Upper lobe of right lung (tissue), 1 donor: ENCODE measurements around the gene ATP6AP2. TPM values are rescaled to one million over a fixed set of nuclear protein-coding genes. Genes with fewer than 3 reads are reported as not detected.

Source experiments
- ATAC-seq: fragments of 200-7000 bp; cut with Tn5 transposase; one replicate; pipeline ENCODE4 v1.9.1; 2020; ENCODE audit warnings: mild to moderate bottlenecking, moderate library complexity
- DNase-seq: peaks from one replicate; pipeline ENCODE4 v3.0.0-alpha.2; 2020
- H3K27ac ChIP-seq: fragments of 200-600 bp; one replicate; pipeline ENCODE4 v1.8.0; 2022
- H3K27me3 ChIP-seq: fragments of 200-600 bp; one replicate; pipeline ENCODE4 v1.8.0; 2022; ENCODE audit warnings: mild to moderate bottlenecking
- H3K36me3 ChIP-seq: fragments of 200-600 bp; one replicate; pipeline ENCODE4 v1.8.0; 2022
- H3K4me1 ChIP-seq: fragments of 200-600 bp; one replicate; pipeline ENCODE4 v1.8.0; 2022
- H3K4me3 ChIP-seq: fragments of 200-600 bp; one replicate; pipeline ENCODE4 v1.8.0; 2022; ENCODE audit warnings: mild to moderate bottlenecking
- H3K9me3 ChIP-seq: fragments of 200-600 bp; one replicate; pipeline ENCODE4 v1.8.0; 2022
- CTCF ChIP-seq: fragments of 200-600 bp; IDR thresholded peaks from one replicate; pipeline ENCODE4 v1.8.0; 2022; ENCODE audit warnings: antibody characterized with exemption
- intact Hi-C: fragments of 100-400 bp; cut with DNase I; formaldehyde crosslinking; loops from one replicate; pipeline ENCODE4 v1.11.0; 2022
- total RNA-seq: library from RNA; stranded (reverse); fragmentation: NEBNext Ultra II Directional; extraction: Animal tissue kit (Norgen Biotek cat#: 25700); gene quantifications from one replicate; pipeline ENCODE4 v1.2.1, GENCODE V29; 2021
- donor health status: DM: no; HTN: yes; CAD: no; lungs with severe emphysema.

Gene ATP6AP2
- total RNA-seq, 1 donor from 2014 or later = 130 TPM

DNA sequence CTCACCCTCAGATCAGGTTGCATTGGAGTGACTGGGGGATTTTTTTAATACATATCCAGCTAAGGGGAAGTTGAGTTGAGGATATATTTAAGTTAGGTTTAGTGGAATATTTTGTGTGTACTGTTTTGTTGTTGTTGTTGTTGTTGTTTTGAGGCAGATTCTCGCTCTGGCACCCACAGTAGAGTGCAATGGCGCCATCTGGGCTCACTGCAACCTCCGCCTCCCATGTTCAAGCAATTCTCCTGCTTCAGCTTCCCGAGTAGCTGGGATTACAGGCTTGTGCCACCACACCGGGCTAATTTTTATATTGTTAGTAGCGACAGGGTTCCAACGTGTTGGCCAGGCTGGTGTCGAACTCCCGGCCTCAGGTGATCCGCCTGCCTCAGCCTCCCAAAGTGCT is 38.6 kb upstream of the ATP6AP2 start:
- ATAC-seq (no peak), DNase-seq (no peak)
- no peaks in the 10 kb centered on the region for H3K27me3 ChIP-seq
- no peaks in the 10 kb centered on the region for H3K9me3 ChIP-seq
- intact Hi-C loops = no loop called here
- H3K4me3 ChIP-seq = no peak overlapping the region
- H3K27ac ChIP-seq = no peak overlapping the region
- no peaks in the 10 kb centered on the region for H3K4me1 ChIP-seq
- no peaks in the 10 kb centered on the region for H3K36me3 ChIP-seq
- no peak for TF ChIP-seq CTCF

DNA sequence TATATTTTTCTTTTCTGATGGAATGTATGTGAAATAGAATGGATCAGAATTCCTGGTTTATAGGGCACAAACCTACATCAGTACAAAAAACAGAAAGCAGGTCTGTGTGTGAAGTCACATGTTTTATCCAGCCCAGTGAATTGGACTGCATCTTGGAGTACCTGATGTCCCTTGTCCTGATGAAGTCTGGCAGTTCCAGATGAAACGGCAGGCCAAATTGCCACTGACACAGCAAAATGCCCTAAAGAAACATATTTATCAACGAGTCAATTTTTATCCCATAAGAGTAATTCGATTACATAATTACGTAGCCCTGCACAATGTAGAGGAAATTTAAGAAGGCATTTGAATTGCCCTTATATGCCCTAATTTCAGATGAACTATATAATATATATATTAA is 37.8 kb upstream of the ATP6AP2 start:
- Histone ChIP-seq H3K9me3 (no peaks in the 10 kb centered on the region), H3K4me3 (no peak overlapping the region), H3K36me3 (no peaks in the 10 kb centered on the region), H3K27ac (no peak overlapping the region), H3K27me3 (no peaks in the 10 kb centered on the region), H3K4me1 (no peaks in the 10 kb centered on the region)
- intact Hi-C loops = no loop called here
- ATAC-seq (no peak), DNase-seq (no peak)
- no peak for TF ChIP-seq CTCF

DNA sequence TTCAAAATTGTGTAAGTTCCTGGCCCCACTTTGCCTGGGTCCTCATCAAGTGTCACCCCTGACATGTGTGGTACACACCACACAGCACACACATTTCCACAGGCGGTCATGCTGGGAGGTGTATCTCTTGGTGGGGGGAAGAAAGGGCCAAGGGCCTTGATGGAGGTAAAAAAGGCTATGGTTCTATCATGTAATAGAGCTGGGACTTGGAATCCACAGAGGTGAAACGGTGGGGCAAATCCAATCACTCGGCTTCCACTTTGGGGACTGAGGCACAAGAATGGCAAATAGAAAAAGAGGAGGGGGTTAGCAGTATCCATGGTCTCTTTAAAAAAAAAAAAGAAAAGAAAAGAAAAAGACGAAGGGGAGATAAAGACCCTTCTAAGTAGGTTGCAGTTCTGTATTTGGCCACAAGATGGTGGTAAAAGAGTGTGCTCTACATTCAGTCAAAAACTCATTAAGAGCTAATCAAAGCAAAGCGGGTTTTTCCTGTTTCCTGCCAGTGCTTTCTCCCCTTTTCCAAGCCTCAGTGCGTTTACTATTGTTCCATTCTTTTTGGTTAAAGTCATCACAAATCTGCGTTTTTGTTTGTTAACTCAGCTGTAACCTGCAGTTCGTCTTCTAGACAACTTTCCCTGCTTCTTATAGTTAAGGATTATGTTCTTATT is 37.0 kb upstream of the ATP6AP2 start:
- peak; percentile 78 for TF ChIP-seq CTCF
- Histone ChIP-seq H3K36me3 (no peaks in the 10 kb centered on the region), H3K4me1 (no peaks in the 10 kb centered on the region), H3K27me3 (no peaks in the 10 kb centered on the region), H3K9me3 (no peaks in the 10 kb centered on the region), H3K27ac (peak overlapping the region; percentile 14), H3K4me3 (no peak overlapping the region)
- intact Hi-C loops = no loop called here
- peak; percentile 65 for ATAC-seq
- DNase-seq = no peak

DNA sequence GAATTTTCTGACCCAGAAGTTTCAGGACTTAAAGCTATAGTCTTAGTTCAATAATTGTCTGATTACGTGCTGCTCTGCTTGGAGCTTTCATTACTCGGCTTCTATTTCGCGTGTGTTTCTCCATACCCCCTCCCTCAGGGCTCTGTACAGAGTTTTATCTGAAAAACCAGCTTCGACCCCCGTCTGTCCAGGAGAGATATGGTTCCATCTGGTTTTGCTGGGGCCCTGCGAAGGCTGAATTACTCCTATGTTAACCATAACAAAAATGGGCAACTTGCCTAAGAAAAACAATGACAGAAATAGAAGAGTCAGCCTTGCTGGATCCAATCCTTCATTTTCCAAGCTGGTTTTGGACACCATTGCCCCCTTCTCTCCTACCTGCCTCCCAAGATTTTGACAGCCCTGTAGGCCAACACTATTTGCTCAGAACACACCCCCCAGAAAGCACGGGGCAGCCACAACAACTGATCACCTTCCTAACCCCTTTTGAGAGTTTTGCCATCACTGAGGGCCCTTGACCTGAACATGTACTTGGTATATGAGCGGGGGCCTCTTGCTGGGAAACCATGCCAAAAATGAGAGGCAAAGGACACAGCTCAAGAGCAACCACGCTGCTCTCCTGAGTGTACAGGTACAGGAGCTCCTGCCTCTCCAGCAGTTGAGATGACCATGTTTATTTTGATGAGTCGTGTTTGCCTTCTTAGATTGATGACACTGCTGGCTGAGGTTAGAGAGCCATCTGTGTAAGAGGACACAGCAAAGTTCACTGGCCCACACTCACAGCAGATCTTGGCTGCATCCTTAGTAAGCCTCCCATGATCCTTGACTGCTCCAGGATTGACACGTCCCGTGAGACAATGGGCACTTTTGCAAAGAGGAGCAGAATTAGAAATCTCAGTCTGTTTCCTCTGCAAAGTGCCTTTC is 36.2 kb upstream of the ATP6AP2 start:
- H3K27ac ChIP-seq = peak overlapping the region; percentile 14
- no peak for TF ChIP-seq CTCF
- ATAC-seq (no peak), DNase-seq (no peak)
- no peak overlapping the region for H3K4me3 ChIP-seq
- no peaks in the 10 kb centered on the region for H3K36me3 ChIP-seq
- intact Hi-C loops = no loop called here
- no peaks in the 10 kb centered on the region for H3K27me3 ChIP-seq
- no peaks in the 10 kb centered on the region for H3K4me1 ChIP-seq
- H3K9me3 ChIP-seq = no peaks in the 10 kb centered on the region

GRCh38 chrX:40546870-40547269 is 33.9 kb upstream of the ATP6AP2 start:
- DNase-seq (no peak), ATAC-seq (no peak)
- H3K27me3 ChIP-seq = no peaks in the 10 kb centered on the region
- H3K9me3 ChIP-seq = no peaks in the 10 kb centered on the region
- intact Hi-C loops = no loop called here
- no peak overlapping the region for H3K27ac ChIP-seq
- no peaks in the 10 kb centered on the region for H3K4me1 ChIP-seq
- TF ChIP-seq CTCF = no peak
- no peaks in the 10 kb centered on the region for H3K36me3 ChIP-seq
- H3K4me3 ChIP-seq = no peak overlapping the region
